SKM-1 treated with dmso at 0.1 percent for 144 hours (cell line): ENCODE data around the gene SPECC1.
A peak's percentile ranks its signal among the peaks of the same experiment; 100 is the strongest.
"Not testable (repeated sequence)": the region's sequence is repeated elsewhere in the genome, so short reads cannot be mapped to it uniquely, and the experiment has no call there.

Source experiments
- DNase-seq: peaks from one replicate; lab custom pipeline; 2025; ENCODE audit not compliant: unreplicated experiment; lab: John Stamatoyannopoulos, UW

The SPECC1 gene

GRCh38 chr17:20010099-20010863 lies 1.1 kb downstream of the SPECC1 start:
- peak; percentile 37 for DNase-seq

GRCh38 chr17:20010936-20011335 lies 1.8 kb downstream of the SPECC1 start:
- DNase-seq, result no peak

- no peak for DNase-seq
Measured at GRCh38 chr17:20012017-20012536, 2.9 kb downstream of the SPECC1 start.

GRCh38 chr17:20016475-20016992 lies 7.4 kb downstream of the SPECC1 start:
- DNase-seq, result not testable (repeated sequence)

- DNase-seq, result no peak
Measured at GRCh38 chr17:20022701-20023100, 13.5 kb downstream of the SPECC1 start.

GRCh38 chr17:20026960-20027359 lies 17.8 kb downstream of the SPECC1 start:
- DNase-seq, result no peak

- DNase-seq, result no peak
Measured at GRCh38 chr17:20028443-20028842, 19.3 kb downstream of the SPECC1 start.

- no peak for DNase-seq
Measured at GRCh38 chr17:20032636-20033035, 23.5 kb downstream of the SPECC1 start.

GRCh38 chr17:20033415-20033814 lies 24.3 kb downstream of the SPECC1 start:
- no peak for DNase-seq

GRCh38 chr17:20035501-20035900 lies 26.3 kb downstream of the SPECC1 start:
- DNase-seq, result no peak

GRCh38 chr17:20037286-20037685 lies 28.1 kb downstream of the SPECC1 start:
- not testable (repeated sequence) for DNase-seq

- DNase-seq, result no peak
Measured at GRCh38 chr17:20039037-20039436, 29.9 kb downstream of the SPECC1 start.

- no peak for DNase-seq
Measured at GRCh38 chr17:20040216-20040615, 31.1 kb downstream of the SPECC1 start.

GRCh38 chr17:20043021-20043420 lies 33.9 kb downstream of the SPECC1 start:
- DNase-seq, result no peak

- no peak for DNase-seq
Measured at GRCh38 chr17:20045476-20045875, 36.3 kb downstream of the SPECC1 start.

- no peak for DNase-seq
Measured at GRCh38 chr17:20046629-20047028, 37.5 kb downstream of the SPECC1 start.

GRCh38 chr17:20051624-20052023 lies 42.5 kb downstream of the SPECC1 start:
- DNase-seq, result no peak

GRCh38 chr17:20053361-20053964 lies 44.3 kb downstream of the SPECC1 start:
- no peak for DNase-seq

GRCh38 chr17:20059728-20060188 lies 50.6 kb downstream of the SPECC1 start:
- DNase-seq, result peak; percentile 19

- peak; percentile 77 for DNase-seq
Measured at GRCh38 chr17:20063665-20064648, 54.8 kb downstream of the SPECC1 start.

GRCh38 chr17:20066253-20066652 lies 57.1 kb downstream of the SPECC1 start:
- no peak for DNase-seq
